WI38 (cell line): ENCODE results near the gene SPHK1.

Experiments used
- H3K4me3 ChIP-seq: 2 replicates; pipeline ENCODE4 v1.5.1; 2011; ENCODE audit warnings: low read depth, mild to moderate bottlenecking, control low read depth, low read length
- TF ChIP-seq, protein P1 (sequence below): IDR thresholded peaks from 2 replicates; pipeline ENCODE4 v1.5.1; 2012; ENCODE audit warnings: low read depth, mild to moderate bottlenecking, control low read depth, low read length

SPHK1 gene

DNA sequence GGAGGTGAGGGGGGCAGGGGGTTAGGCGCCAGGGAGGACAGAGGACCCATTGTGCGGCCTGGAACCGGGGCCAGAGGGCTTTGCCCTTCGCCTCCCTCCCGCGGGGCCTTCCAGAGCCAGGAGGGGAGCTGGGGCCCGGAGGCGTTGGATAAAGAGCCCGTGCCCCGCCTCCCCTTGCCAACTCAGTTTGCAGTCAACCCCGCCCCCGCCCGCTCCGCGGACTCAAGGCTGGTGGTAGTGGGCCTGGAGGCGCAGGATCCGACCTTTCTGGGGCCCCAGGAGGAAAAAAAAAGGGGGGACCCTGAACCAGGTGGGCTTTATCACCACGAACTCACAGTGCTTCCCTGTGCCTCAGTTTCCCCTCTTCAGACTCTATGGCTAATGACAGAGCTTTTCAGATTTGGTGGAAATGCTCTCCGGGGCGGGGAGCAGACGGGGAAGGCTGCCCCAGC lies 2.0 kb upstream of the SPHK1 start:
- peak overlapping the region; percentile 70 for H3K4me3 ChIP-seq
- TF ChIP-seq, protein P1, sequence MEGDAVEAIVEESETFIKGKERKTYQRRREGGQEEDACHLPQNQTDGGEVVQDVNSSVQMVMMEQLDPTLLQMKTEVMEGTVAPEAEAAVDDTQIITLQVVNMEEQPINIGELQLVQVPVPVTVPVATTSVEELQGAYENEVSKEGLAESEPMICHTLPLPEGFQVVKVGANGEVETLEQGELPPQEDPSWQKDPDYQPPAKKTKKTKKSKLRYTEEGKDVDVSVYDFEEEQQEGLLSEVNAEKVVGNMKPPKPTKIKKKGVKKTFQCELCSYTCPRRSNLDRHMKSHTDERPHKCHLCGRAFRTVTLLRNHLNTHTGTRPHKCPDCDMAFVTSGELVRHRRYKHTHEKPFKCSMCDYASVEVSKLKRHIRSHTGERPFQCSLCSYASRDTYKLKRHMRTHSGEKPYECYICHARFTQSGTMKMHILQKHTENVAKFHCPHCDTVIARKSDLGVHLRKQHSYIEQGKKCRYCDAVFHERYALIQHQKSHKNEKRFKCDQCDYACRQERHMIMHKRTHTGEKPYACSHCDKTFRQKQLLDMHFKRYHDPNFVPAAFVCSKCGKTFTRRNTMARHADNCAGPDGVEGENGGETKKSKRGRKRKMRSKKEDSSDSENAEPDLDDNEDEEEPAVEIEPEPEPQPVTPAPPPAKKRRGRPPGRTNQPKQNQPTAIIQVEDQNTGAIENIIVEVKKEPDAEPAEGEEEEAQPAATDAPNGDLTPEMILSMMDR: no peak

DNA sequence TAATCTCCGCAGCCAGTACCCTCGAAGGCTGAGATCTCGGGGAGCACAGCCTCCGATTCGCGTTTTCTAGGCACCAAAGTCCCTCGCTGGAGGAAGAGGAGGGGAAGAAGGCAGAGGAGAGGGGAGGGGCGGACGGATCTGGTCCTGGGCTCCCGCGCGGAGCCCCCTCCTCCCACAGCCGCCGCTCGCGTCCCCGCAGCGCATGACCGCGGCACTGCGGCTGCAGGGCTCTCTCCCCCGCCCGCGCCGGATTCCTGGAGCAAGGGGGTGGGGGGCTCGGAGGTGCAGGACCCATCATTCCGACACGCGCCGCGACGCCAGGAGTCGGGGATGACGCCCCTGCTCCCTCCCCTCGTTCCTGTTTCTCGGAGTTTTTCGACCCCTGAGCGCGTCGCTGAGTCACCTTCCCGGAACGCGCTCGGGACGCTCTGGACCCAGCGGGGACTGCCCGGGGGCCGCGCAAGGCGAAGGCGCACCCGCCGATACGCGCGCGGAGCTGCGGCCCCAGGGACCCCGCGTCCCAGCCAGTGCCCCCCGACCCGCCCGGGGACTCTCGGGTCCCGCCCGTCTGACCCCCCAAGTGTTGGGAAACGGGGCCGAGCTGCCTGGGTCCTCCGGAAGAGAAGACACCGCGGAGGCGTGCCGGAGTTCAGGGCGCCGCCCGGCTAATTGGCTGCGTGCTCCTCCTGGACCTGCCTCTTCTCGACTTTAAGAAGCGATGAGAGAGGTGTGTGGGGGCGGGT lies 1.4 kb upstream of the SPHK1 start:
- H3K4me3 ChIP-seq: peak overlapping the region; percentile 70
- TF ChIP-seq, protein P1: no peak

DNA sequence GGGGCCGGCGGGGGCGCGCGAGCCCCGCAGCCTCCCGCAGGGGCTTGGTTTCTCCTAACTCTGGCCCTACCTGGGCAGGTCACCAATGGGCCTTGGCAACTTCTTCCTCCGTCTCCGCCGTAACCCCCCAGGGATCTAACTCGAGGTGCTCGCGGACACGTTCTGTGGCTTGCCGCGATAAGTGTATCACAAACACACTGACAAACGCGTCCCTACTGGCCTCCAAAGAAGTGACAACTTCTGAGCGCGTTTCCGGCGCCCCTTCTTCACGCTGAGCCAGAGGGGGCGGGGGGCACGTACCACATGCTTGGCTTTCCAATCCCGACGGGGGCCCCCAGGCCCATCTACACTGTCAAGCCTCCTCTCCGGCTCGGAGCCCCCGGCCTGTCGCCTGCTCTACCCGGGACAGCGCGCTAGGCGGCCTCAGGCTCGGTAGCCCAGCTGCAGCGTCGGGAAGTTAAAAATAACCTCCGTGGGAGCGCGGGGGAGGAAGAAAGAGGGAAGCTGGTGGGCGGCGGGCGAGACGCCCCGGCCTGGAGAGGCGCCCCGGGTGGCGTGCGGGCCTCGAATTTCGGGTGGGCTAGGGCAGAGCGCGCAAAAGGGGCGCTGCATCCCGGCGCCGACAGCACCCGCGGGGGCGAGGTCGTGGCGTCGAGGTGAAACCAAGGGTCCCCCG lies 725 bp upstream of the SPHK1 start:
- TF ChIP-seq, protein P1: no peak; the same call in 1 of the 2 replicates
- peak overlapping the region; percentile 70 for H3K4me3 ChIP-seq

DNA sequence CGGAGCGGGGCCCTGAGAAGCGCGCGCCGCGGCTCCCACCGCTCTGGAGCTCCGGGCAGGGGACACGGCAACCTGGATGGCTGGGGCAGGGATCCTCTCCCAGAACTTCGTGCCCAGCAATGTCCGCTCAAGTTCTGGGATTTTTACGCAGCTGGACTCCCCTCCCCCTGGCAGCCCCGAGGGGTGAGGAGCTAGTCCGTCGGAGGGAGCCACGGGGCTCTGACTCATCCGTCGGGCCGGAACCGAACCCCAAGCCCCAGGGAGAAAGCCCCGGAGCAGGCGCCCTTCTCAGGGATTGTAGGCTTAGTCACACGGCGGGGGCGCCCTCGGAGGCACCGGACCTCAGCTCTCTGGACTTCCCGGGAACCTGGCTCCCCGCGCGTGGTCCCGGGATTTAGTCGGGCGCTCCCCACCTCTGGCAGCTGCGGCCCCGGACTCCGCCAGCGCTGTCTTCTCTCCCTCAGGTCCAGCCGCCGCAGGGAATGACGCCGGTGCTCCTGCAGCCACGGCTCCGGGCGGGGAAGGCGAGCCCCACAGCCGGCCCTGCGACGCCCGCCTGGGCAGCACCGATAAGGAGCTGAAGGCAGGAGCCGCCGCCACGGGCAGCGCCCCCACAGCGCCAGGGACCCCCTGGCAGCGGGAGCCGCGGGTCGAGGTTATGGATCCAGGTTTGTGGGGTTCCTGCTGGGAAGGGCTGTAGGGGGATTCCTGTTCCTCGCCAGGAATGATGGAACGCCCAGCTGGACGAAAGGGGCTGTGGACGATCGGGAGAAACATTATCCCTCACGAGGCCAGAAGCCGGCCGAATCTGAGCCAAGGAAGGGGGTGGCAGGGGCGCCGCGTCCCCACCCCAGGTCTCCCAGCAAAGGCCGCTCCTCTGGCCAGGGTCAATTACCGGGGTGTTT lies 830 bp downstream of the SPHK1 start:
- peak overlapping the region; percentile 70 for H3K4me3 ChIP-seq
- TF ChIP-seq, protein P1: no peak

DNA sequence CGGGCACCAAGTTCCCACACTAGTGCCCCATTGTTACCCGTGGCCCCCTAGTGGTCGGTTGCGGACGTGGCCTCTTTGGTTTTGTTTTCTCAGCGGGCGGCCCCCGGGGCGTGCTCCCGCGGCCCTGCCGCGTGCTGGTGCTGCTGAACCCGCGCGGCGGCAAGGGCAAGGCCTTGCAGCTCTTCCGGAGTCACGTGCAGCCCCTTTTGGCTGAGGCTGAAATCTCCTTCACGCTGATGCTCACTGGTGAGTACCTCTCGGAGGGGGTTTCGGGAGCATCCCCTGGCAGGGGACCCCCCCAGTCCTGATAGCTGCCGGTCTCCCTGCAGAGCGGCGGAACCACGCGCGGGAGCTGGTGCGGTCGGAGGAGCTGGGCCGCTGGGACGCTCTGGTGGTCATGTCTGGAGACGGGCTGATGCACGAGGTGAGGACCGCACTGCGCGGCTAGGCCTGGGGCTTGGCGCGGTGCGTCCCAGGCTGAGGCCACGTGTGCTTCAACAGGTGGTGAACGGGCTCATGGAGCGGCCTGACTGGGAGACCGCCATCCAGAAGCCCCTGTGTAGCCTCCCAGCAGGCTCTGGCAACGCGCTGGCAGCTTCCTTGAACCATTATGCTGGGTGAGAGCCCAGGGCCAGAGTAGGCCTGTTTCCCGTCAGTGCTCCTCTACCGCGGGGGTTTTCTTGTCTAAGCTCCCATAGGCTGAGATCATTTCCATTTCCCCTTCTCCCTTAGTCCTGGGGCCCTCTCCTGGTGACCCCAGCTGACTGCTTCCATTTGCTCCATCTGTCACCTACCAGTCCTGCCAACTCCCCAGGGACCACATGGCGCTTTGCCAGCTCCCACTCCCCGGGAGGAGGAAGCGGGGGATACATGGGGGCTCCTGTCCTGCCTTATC lies 1.7 kb downstream of the SPHK1 start:
- peak overlapping the region; percentile 70 for H3K4me3 ChIP-seq
- TF ChIP-seq, protein P1: peak; percentile 56

DNA sequence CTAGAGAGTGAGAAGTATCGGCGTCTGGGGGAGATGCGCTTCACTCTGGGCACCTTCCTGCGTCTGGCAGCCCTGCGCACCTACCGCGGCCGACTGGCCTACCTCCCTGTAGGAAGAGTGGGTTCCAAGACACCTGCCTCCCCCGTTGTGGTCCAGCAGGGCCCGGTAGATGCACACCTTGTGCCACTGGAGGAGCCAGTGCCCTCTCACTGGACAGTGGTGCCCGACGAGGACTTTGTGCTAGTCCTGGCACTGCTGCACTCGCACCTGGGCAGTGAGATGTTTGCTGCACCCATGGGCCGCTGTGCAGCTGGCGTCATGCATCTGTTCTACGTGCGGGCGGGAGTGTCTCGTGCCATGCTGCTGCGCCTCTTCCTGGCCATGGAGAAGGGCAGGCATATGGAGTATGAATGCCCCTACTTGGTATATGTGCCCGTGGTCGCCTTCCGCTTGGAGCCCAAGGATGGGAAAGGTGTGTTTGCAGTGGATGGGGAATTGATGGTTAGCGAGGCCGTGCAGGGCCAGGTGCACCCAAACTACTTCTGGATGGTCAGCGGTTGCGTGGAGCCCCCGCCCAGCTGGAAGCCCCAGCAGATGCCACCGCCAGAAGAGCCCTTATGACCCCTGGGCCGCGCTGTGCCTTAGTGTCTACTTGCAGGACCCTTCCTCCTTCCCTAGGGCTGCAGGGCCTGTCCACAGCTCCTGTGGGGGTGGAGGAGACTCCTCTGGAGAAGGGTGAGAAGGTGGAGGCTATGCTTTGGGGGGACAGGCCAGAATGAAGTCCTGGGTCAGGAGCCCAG lies 2.8 kb downstream of the SPHK1 start:
- no peak overlapping the region for H3K4me3 ChIP-seq
- TF ChIP-seq, protein P1: no peak
